Trophoblast cell (in vitro differentiated cells and primary cell): ENCODE data around the gene KRT26. TPM values are rescaled to one million over a fixed set of nuclear protein-coding genes. Genes with fewer than 3 reads are reported as not detected.

Source experiments
- DNase-seq, 2 donors: peaks; one replicate each; pipeline ENCODE4 v3.0.0-alpha.2; 2016
- H2AFZ ChIP-seq: 2 replicates; pipeline ENCODE4 v1.6.1; 2013; ENCODE audit warnings: low read length, moderate library complexity, mild to moderate bottlenecking; ENCODE audit not compliant: insufficient read depth, poor library complexity
- H2AK5ac ChIP-seq: 2 replicates; pipeline ENCODE4 v1.6.1; 2013; ENCODE audit warnings: mild to moderate bottlenecking, low read length
- H2BK120ac ChIP-seq: 2 replicates; pipeline ENCODE4 v1.6.1; 2013; ENCODE audit warnings: low read length, mild to moderate bottlenecking, moderate library complexity; ENCODE audit not compliant: insufficient read depth, poor library complexity
- H2BK12ac ChIP-seq: 2 replicates; pipeline ENCODE4 v1.6.1; 2013; ENCODE audit warnings: mild to moderate bottlenecking, low read length, moderate library complexity
- H2BK5ac ChIP-seq: 2 replicates; pipeline ENCODE4 v1.6.1; 2013; ENCODE audit warnings: low read length, low read depth, moderate library complexity, mild to moderate bottlenecking; ENCODE audit not compliant: poor library complexity
- H3K14ac ChIP-seq: 2 replicates; pipeline ENCODE4 v1.6.1; 2013; ENCODE audit warnings: mild to moderate bottlenecking, low read length
- H3K18ac ChIP-seq: 2 replicates; pipeline ENCODE4 v1.6.1; 2013; ENCODE audit warnings: mild to moderate bottlenecking, low read length
- H3K23ac ChIP-seq: 2 replicates; pipeline ENCODE4 v1.6.1; 2013; ENCODE audit warnings: low read length
- H3K27ac ChIP-seq: 2 replicates; pipeline ENCODE4 v1.5.1; 2013; ENCODE audit warnings: low read depth, mild to moderate bottlenecking, inconsistent platforms, low read length, moderate library complexity
- H3K27me3 ChIP-seq: 2 replicates; pipeline ENCODE4 v1.6.1; 2013; ENCODE audit warnings: inconsistent platforms, mild to moderate bottlenecking, low read length, moderate library complexity; ENCODE audit not compliant: insufficient read depth
- H3K36me3 ChIP-seq, 2 experiments: 1 replicate in 1 of 2; 2 replicates in 1 of 2; pipeline ENCODE4 v1.6.1; 2013; ENCODE audit warnings: low read length in 2 of 2, mild to moderate bottlenecking in 2 of 2, moderate library complexity in 1 of 2; ENCODE audit not compliant: insufficient read depth in 2 of 2, control insufficient read depth in 1 of 2
- H3K4ac ChIP-seq: 2 replicates; pipeline ENCODE4 v1.6.1; 2013; ENCODE audit warnings: low read depth, mild to moderate bottlenecking, low read length, moderate library complexity
- H3K4me1 ChIP-seq, 2 experiments: 1 replicate in 1 of 2; 2 replicates in 1 of 2; pipeline ENCODE4 v1.6.1; 2013; ENCODE audit warnings: low read length in 2 of 2, mild to moderate bottlenecking in 2 of 2, moderate library complexity in 1 of 2; ENCODE audit not compliant: insufficient read depth in 2 of 2, control insufficient read depth in 1 of 2
- H3K4me2 ChIP-seq: 2 replicates; pipeline ENCODE4 v1.6.1; 2013; ENCODE audit warnings: inconsistent platforms, mild to moderate bottlenecking, low read length, moderate library complexity
- H3K4me3 ChIP-seq: 2 replicates; pipeline ENCODE4 v1.5.1; 2013; ENCODE audit warnings: mild to moderate bottlenecking, low read depth, low read length, inconsistent platforms
- H3K79me1 ChIP-seq: one replicate; pipeline ENCODE4 v1.6.1; 2013; ENCODE audit warnings: low read length
- H3K79me2 ChIP-seq: 2 replicates; pipeline ENCODE4 v1.6.1; 2013; ENCODE audit warnings: low read length, mild to moderate bottlenecking; ENCODE audit not compliant: control insufficient read depth, insufficient read depth, poor library complexity
- H3K9ac ChIP-seq: 2 replicates; pipeline ENCODE4 v1.6.1; 2013; ENCODE audit warnings: mild to moderate bottlenecking, low read length
- H3K9me3 ChIP-seq: 2 replicates; pipeline ENCODE4 v1.6.1; 2013; ENCODE audit warnings: low read depth, mild to moderate bottlenecking, control low read depth, inconsistent platforms, low read length; ENCODE audit not compliant: insufficient read depth
- H4K12ac ChIP-seq: 2 replicates; pipeline ENCODE4 v1.6.1; 2013; ENCODE audit warnings: low read depth, mild to moderate bottlenecking, low read length, moderate library complexity
- H4K8ac ChIP-seq: 2 replicates; pipeline ENCODE4 v1.6.1; 2013; ENCODE audit warnings: low read depth, mild to moderate bottlenecking, low read length, moderate library complexity
- H4K91ac ChIP-seq: one replicate; pipeline ENCODE4 v1.6.1; 2013; ENCODE audit warnings: low read depth, mild to moderate bottlenecking, low read length, moderate library complexity
- WGBS: extraction: QIAGEN DNeasy Blood & Tissue Kit; methylation state at CpG from one replicate; pipeline ENCODE4 v1.1.7; 2013; ENCODE audit warnings: missing lambda C conversion rate; ENCODE audit not compliant: insufficient read length, insufficient coverage; ENCODE audit errors: extremely low coverage; 5-methylcytosine and 5-hydroxymethylcytosine counted together
- polyA plus RNA-seq: library from polyadenylated mRNA; stranded (reverse); fragments of 200-250 nt; gene quantifications from 2 replicates; pipeline ENCODE4 v1.2.3, GENCODE V29; 2013

The KRT26 gene, protein sequence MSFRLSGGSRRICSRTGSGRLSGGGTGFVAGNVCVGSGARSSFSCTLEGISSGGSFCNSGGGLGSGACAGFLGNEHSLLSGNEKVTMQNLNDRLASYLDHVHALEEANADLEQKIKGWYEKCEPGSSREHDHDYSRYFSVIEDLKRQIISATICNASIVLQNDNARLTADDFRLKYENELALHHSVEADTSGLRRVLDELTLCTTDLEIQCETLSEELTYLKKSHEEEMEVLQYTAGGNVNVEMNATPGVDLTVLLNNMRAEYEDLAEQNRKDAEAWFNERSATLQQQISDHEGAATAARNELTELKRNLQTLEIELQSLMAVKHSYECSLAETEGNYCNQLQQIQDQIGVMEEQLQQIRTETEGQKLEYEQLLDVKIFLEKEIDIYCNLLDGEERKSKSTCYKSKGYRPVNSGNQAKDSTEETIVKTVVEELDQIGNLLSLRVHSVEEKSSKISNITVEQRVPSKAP
- polyA plus RNA-seq, result not detected in 2 replicates

DNA sequence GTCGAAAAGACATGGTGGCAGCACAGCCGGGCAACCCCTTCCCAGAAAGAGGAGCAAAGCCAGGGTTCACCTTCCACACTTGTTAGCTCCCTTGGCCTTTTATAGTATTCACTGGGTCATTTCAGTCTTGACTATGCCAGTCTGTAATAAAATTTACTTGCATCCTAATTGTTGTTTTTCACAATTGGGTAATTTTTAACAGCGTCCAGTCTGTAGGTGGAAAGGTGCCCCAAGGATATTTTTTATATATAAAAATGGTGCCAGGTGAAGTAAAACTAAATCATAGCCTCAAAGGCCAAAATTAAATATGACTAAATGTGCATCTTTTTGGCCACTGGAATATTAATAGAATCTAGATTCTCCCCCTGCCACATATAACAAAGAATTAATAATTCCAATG lies at the start of gene KRT26:
Gene KRT26 (minus strand): TSS at position 101 of the 400 bp plus-strand sequence. CDS start 88 bp downstream, at position 13.
- H3K9me3 ChIP-seq, result no peaks in the 10 kb centered on the region
- H4K91ac ChIP-seq, result no peak within 1 kb of the TSS
- H3K79me2 ChIP-seq, result no peaks in the 10 kb centered on the region
- H2AFZ ChIP-seq, result no peak within 1 kb of the TSS
- DNase-seq, result no peak
- H3K27me3 ChIP-seq, result no peaks in the 10 kb centered on the region
- no peaks in the 10 kb centered on the region for H3K36me3 ChIP-seq
- no peak within 1 kb of the TSS for H3K23ac ChIP-seq
- no peak within 1 kb of the TSS for H2BK5ac ChIP-seq
- WGBS, result no CpG with 5 or more reads among the region's 3 CpGs
- no peak within 1 kb of the TSS for H3K9ac ChIP-seq
- no peak within 1 kb of the TSS for H3K4me3 ChIP-seq
- no peaks in the 10 kb centered on the region for H3K4me1 ChIP-seq
- H2AK5ac ChIP-seq, result no peak within 1 kb of the TSS
- no peaks in the 10 kb centered on the region for H3K79me1 ChIP-seq
- no peak within 1 kb of the TSS for H3K4me2 ChIP-seq
- H2BK120ac ChIP-seq, result no peak within 1 kb of the TSS
- no peak within 1 kb of the TSS for H4K12ac ChIP-seq
- H2BK12ac ChIP-seq, result no peak within 1 kb of the TSS
- H3K14ac ChIP-seq, result no peak within 1 kb of the TSS
- H3K4ac ChIP-seq, result no peak within 1 kb of the TSS
- H4K8ac ChIP-seq, result no peak within 1 kb of the TSS
- H3K27ac ChIP-seq, result no peak within 1 kb of the TSS
- no peak within 1 kb of the TSS for H3K18ac ChIP-seq

GRCh38 chr17:40821536-40821935 lies 49.5 kb upstream of the KRT26 start:
- Histone ChIP-seq H3K36me3 (peaks cover 0 to 9% of the 10 kb centered on the region in 2 experiments), H2BK12ac (no peak overlapping the region), H3K4me1 (no peaks in the 10 kb centered on the region), H3K18ac (no peak overlapping the region), H2BK120ac (no peak overlapping the region), H3K4ac (no peak overlapping the region), H3K27me3 (no peaks in the 10 kb centered on the region), H4K12ac (no peak overlapping the region), H3K9me3 (peaks cover 1% of the 10 kb centered on the region), H4K91ac (no peak overlapping the region), H2BK5ac (no peak overlapping the region), H3K27ac (no peak overlapping the region), H2AK5ac (no peak overlapping the region), H3K4me3 (no peak overlapping the region), H3K4me2 (no peak overlapping the region), H3K79me2 (peaks cover 2% of the 10 kb centered on the region), H3K14ac (no peak overlapping the region), H3K9ac (no peak overlapping the region), H2AFZ (no peak overlapping the region), H4K8ac (no peak overlapping the region), H3K79me1 (peaks cover 3% of the 10 kb centered on the region), H3K23ac (no peak overlapping the region)
- no peak for DNase-seq

- Histone ChIP-seq H2AK5ac (no peak overlapping the region), H2BK5ac (no peak overlapping the region)
These were observed 48.3 kb upstream of the KRT26 start for GRCh38 chr17:40820228-40820838.

GRCh38 chr17:40819528-40820125 lies 47.6 kb upstream of the KRT26 start:
- DNase-seq, result peak in 1 of 2 donors; percentile 49
- Histone ChIP-seq H4K91ac (no peak overlapping the region), H3K79me1 (peaks cover 3% of the 10 kb centered on the region), H3K9me3 (peaks cover 1% of the 10 kb centered on the region), H3K14ac (no peak overlapping the region), H3K27ac (no peak overlapping the region), H4K8ac (peak overlapping the region; percentile 90), H3K4me1 (no peaks in the 10 kb centered on the region), H3K27me3 (no peaks in the 10 kb centered on the region), H2BK12ac (no peak overlapping the region), H3K4me3 (no peak overlapping the region), H3K36me3 (peaks cover 0 to 9% of the 10 kb centered on the region in 2 experiments), H3K23ac (no peak overlapping the region), H3K9ac (no peak overlapping the region), H3K4me2 (peak overlapping the region; percentile 58), H3K79me2 (peaks cover 2% of the 10 kb centered on the region), H2BK120ac (no peak overlapping the region), H4K12ac (peak overlapping the region; percentile 75), H3K4ac (no peak overlapping the region), H2AFZ (no peak overlapping the region), H2BK5ac (no peak overlapping the region), H3K18ac (no peak overlapping the region), H2AK5ac (no peak overlapping the region)
- no CpG with 5 or more reads among the region's 9 CpGs for WGBS

More at GRCh38 chr17:40820228-40820838, 48.3 kb upstream of the KRT26 start:
- H4K91ac ChIP-seq, result no peak overlapping the region
- no peak overlapping the region for H2BK12ac ChIP-seq
- peaks cover 3% of the 10 kb centered on the region for H3K79me1 ChIP-seq
- no peak overlapping the region for H4K8ac ChIP-seq
- peaks cover 2% of the 10 kb centered on the region for H3K79me2 ChIP-seq
- no peak overlapping the region for H3K9ac ChIP-seq
- no peak overlapping the region for H3K27ac ChIP-seq
- no peak overlapping the region for H3K4me3 ChIP-seq
- no peak overlapping the region for H3K4me2 ChIP-seq
- H3K4me1 ChIP-seq, result no peaks in the 10 kb centered on the region
- no peak overlapping the region for H2BK120ac ChIP-seq
- H3K27me3 ChIP-seq, result no peaks in the 10 kb centered on the region
- H3K9me3 ChIP-seq, result peaks cover 1% of the 10 kb centered on the region
- H2AFZ ChIP-seq, result no peak overlapping the region
- H4K12ac ChIP-seq, result no peak overlapping the region
- no CpG with 5 or more reads among the region's 9 CpGs for WGBS
- no peak overlapping the region for H3K4ac ChIP-seq
- H3K18ac ChIP-seq, result no peak overlapping the region
- H3K14ac ChIP-seq, result no peak overlapping the region
- H3K23ac ChIP-seq, result no peak overlapping the region
- peaks cover 0 to 9% of the 10 kb centered on the region in 2 experiments for H3K36me3 ChIP-seq
- no peak for DNase-seq
